HepG2 (cell line): ENCODE measurements around the gene SEPHS2. TPM values are rescaled to one million over a fixed set of nuclear protein-coding genes. Genes with fewer than 3 reads are reported as not detected.

Source experiments
- AGO1 ChIP-seq: fragments of 200-400 bp; formaldehyde crosslinking; IDR thresholded peaks from 2 replicates; pipeline ENCODE4 v1.6.1; 2017; ENCODE audit warnings: mild to moderate bottlenecking, low read depth, low read length, moderate library complexity; ENCODE audit not compliant: poor library complexity, severe bottlenecking
- IRF9 ChIP-seq: sonication (generic); formaldehyde crosslinking; IDR thresholded peaks from 2 replicates; pipeline ENCODE4 v1.8.0; 2022; ENCODE audit warnings: missing genetic modification reagents, mild to moderate bottlenecking, borderline replicate concordance
- KMT2B ChIP-seq: IDR thresholded peaks from 2 replicates; pipeline ENCODE4 v1.6.1; 2016; ENCODE audit warnings: missing genetic modification reagents, missing compliant biosample characterization
- MEF2D ChIP-seq: sonication (generic); formaldehyde crosslinking; IDR thresholded peaks from 2 replicates; pipeline ENCODE4 v1.5.1; 2020; ENCODE audit warnings: mild to moderate bottlenecking, missing genetic modification reagents
- MTF1 ChIP-seq: sonication (generic); formaldehyde crosslinking; IDR thresholded peaks from 2 replicates; pipeline ENCODE4 v1.5.0; 2020; ENCODE audit warnings: missing genetic modification reagents
- NR3C1 ChIP-seq: sonication (generic); formaldehyde crosslinking; IDR thresholded peaks from 2 replicates; pipeline ENCODE4 v1.4.0; 2020; ENCODE audit warnings: missing genetic modification reagents
- PAF1 ChIP-seq: IDR thresholded peaks from 2 replicates; pipeline ENCODE4 v1.6.1; 2016; ENCODE audit warnings: missing genetic modification reagents, missing compliant biosample characterization
- ZBTB1 ChIP-seq: sonication (generic); formaldehyde crosslinking; IDR thresholded peaks from 2 replicates; pipeline ENCODE4 v1.4.0; 2020; ENCODE audit warnings: missing genetic modification reagents, borderline replicate concordance
- ZNF362 ChIP-seq: sonication (generic); formaldehyde crosslinking; IDR thresholded peaks from 2 replicates; pipeline ENCODE4 v1.4.0; 2020; ENCODE audit warnings: missing genetic modification reagents, mild to moderate bottlenecking, borderline replicate concordance
- ZNF367 ChIP-seq: sonication (generic); formaldehyde crosslinking; IDR thresholded peaks from 2 replicates; pipeline ENCODE4 v1.4.0; 2020; ENCODE audit warnings: missing genetic modification reagents, borderline replicate concordance
- ZNF580 ChIP-seq: IDR thresholded peaks from 2 replicates; pipeline ENCODE4 v1.6.1; 2016; ENCODE audit warnings: low read depth, borderline replicate concordance
- ZNF724P ChIP-seq: sonication (generic); formaldehyde crosslinking; IDR thresholded peaks from 2 replicates; pipeline ENCODE4 v1.8.0; 2022; ENCODE audit warnings: missing genetic modification reagents, borderline replicate concordance
- ZNF749 ChIP-seq: sonication (generic); formaldehyde crosslinking; IDR thresholded peaks from 2 replicates; pipeline ENCODE4 v1.8.0; 2022; ENCODE audit warnings: mild to moderate bottlenecking, missing genetic modification reagents, moderate library complexity, borderline replicate concordance
- ZSCAN30 ChIP-seq: sonication (generic); formaldehyde crosslinking; IDR thresholded peaks from 2 replicates; pipeline ENCODE4 v1.5.0; 2020; ENCODE audit warnings: mild to moderate bottlenecking, missing genetic modification reagents
- polyA plus RNA-seq, 8 experiments: library from polyadenylated mRNA; depleted of rRNA in 3 of 8; stranded (reverse) in 7 of 8; unstranded in 1 of 8; fragments of >200 nt; fragmentation: Illumina TruSeq in 4 of 8; extraction: Trizol in 4 of 8; gene quantifications; 2 replicates each; pipeline versions ENCODE4 v1.2.1 to v1.2.3, GENCODE V29; 2011 to 2016; ENCODE audit warnings: low read depth in 4 of 8, missing spikeins in 1 of 8, mixed read lengths in 1 of 8; ENCODE audit not compliant: insufficient read depth in 1 of 8
- total RNA-seq, 5 experiments: library from RNA; depleted of rRNA; stranded (reverse); fragments of >200 nt; fragmentation: Illumina TruSeq; extraction: Trizol; gene quantifications; 2 replicates each; pipeline ENCODE4 v1.2.3, GENCODE V29; 2016; ENCODE audit warnings: low read depth in 1 of 5
- TF ChIP-seq, protein P1 (sequence below): sonication (generic); formaldehyde crosslinking; IDR thresholded peaks from 2 replicates; pipeline ENCODE4 v1.9.0; 2021; ENCODE audit warnings: missing genetic modification reagents, mild to moderate bottlenecking, borderline replicate concordance
- TF ChIP-seq, protein P2 (sequence below): sonication (generic); formaldehyde crosslinking; IDR thresholded peaks from 2 replicates; pipeline ENCODE4 v1.5.0; 2020; ENCODE audit warnings: mild to moderate bottlenecking, missing genetic modification reagents, borderline replicate concordance

SEPHS2 gene
- total and polyA plus RNA-seq, 2 of the 13 experiments (the other 11 are each of a cell fraction or from before 2014, with no cell fraction given) = 20.7 to 127 TPM

DNA sequence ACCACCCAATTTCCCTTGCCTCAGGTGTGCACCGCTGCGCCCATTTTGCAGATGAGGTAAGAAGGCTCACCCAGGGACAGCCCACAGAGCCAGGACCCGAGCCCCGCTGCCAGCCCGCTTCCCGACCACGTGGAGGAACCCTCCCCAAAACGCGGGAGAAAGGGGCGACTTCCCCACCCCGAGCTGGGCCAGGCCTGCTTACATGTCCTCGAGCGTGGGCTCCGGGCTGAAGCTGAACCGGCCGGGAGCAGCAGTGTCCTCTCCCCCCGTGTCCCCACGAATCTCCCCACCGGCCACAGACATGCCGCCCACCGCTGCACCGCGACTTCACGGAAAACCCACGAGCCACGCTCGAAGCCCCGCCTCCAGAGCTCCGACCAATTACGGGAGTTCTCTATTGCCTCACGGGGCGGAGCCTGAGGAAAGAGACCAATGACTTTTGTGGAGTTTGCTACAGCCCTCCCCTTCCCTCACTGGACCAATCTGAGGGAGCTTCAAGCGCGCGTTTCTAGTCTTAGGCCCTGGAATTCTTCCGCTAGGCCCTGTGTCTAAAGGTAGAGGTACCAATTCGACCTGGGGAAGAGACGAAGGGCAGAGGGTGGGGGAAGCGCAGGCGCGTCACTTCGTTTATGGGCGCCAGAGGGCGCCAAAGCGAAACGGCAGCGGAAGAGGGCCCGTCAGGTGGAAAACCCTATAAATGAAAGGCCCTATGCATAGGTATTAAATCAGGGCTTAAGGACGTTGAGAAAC is 15.8 kb downstream of the SEPHS2 start, which contains the start of gene DCTPP1 (continued):
- TF ChIP-seq ZNF580 (CRISPR knock-in tag) (peak; percentile 83), IRF9 (CRISPR knock-in tag) (no peak), NR3C1 (CRISPR knock-in tag) (no peak), ZNF362 (CRISPR knock-in tag) (no peak; the same call in 1 of the 2 replicates), MTF1 (no peak), KMT2B (CRISPR knock-in tag) (peak; percentile 43; the same call in 1 of the 2 replicates), ZBTB1 (CRISPR knock-in tag) (no peak), ZNF749 (CRISPR knock-in tag) (peak; percentile 30), AGO1 (peak; percentile 54), PAF1 (CRISPR knock-in tag) (no peak), MEF2D (CRISPR knock-in tag) (peak; percentile 92), ZNF724P (CRISPR knock-in tag) (peak; percentile 84), ZNF367 (CRISPR knock-in tag) (no peak), ZSCAN30 (CRISPR knock-in tag) (no peak)
- TF ChIP-seq, protein P1, sequence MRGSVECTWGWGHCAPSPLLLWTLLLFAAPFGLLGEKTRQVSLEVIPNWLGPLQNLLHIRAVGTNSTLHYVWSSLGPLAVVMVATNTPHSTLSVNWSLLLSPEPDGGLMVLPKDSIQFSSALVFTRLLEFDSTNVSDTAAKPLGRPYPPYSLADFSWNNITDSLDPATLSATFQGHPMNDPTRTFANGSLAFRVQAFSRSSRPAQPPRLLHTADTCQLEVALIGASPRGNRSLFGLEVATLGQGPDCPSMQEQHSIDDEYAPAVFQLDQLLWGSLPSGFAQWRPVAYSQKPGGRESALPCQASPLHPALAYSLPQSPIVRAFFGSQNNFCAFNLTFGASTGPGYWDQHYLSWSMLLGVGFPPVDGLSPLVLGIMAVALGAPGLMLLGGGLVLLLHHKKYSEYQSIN (CRISPR knock-in tag) = no peak
- TF ChIP-seq, protein P2, sequence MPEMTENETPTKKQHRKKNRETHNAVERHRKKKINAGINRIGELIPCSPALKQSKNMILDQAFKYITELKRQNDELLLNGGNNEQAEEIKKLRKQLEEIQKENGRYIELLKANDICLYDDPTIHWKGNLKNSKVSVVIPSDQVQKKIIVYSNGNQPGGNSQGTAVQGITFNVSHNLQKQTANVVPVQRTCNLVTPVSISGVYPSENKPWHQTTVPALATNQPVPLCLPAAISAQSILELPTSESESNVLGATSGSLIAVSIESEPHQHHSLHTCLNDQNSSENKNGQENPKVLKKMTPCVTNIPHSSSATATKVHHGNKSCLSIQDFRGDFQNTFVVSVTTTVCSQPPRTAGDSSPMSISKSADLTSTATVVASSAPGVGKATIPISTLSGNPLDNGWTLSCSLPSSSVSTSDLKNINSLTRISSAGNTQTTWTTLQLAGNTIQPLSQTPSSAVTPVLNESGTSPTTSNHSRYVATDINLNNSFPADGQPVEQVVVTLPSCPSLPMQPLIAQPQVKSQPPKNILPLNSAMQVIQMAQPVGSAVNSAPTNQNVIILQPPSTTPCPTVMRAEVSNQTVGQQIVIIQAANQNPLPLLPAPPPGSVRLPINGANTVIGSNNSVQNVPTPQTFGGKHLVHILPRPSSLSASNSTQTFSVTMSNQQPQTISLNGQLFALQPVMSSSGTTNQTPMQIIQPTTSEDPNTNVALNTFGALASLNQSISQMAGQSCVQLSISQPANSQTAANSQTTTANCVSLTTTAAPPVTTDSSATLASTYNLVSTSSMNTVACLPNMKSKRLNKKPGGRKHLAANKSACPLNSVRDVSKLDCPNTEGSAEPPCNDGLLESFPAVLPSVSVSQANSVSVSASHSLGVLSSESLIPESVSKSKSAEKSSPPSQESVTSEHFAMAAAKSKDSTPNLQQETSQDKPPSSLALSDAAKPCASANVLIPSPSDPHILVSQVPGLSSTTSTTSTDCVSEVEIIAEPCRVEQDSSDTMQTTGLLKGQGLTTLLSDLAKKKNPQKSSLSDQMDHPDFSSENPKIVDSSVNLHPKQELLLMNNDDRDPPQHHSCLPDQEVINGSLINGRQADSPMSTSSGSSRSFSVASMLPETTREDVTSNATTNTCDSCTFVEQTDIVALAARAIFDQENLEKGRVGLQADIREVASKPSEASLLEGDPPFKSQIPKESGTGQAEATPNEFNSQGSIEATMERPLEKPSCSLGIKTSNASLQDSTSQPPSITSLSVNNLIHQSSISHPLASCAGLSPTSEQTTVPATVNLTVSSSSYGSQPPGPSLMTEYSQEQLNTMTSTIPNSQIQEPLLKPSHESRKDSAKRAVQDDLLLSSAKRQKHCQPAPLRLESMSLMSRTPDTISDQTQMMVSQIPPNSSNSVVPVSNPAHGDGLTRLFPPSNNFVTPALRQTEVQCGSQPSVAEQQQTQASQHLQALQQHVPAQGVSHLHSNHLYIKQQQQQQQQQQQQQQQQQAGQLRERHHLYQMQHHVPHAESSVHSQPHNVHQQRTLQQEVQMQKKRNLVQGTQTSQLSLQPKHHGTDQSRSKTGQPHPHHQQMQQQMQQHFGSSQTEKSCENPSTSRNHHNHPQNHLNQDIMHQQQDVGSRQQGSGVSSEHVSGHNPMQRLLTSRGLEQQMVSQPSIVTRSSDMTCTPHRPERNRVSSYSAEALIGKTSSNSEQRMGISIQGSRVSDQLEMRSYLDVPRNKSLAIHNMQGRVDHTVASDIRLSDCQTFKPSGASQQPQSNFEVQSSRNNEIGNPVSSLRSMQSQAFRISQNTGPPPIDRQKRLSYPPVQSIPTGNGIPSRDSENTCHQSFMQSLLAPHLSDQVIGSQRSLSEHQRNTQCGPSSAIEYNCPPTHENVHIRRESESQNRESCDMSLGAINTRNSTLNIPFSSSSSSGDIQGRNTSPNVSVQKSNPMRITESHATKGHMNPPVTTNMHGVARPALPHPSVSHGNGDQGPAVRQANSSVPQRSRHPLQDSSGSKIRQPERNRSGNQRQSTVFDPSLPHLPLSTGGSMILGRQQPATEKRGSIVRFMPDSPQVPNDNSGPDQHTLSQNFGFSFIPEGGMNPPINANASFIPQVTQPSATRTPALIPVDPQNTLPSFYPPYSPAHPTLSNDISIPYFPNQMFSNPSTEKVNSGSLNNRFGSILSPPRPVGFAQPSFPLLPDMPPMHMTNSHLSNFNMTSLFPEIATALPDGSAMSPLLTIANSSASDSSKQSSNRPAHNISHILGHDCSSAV = no peak
